A549 (cell line): ENCODE data around the gene ZBTB43. TPM values are rescaled to one million over a fixed set of nuclear protein-coding genes. Genes with fewer than 3 reads are reported as not detected.

Experiments
- ATAC-seq, 2 experiments: fragments of 200-7000 bp in 1 of 2; fragments of >200 bp in 1 of 2; cut with Nextera tagmentation in 1 of 2; cut with Tn5 transposase in 1 of 2; 3 replicates each; pipeline versions ENCODE4 v1.8.0 to v1.9.1; 2018 to 2020; ENCODE audit warnings: mild to moderate bottlenecking in 1 of 2, moderate library complexity in 1 of 2
- CTCF ChIA-PET: fragments of 300-600 bp; sonication (Branson Sonifier 250); formaldehyde crosslinking; extraction: SDS; loops from one replicate; lab custom pipeline; 2021; ENCODE audit warnings: antibody characterized with exemption, inconsistent platforms; lab: Yijun Ruan, JAX
- POLR2A ChIA-PET: fragments of 350-600 bp; formaldehyde crosslinking; extraction: SDS; loops from one replicate; lab custom pipeline; 2021; ENCODE audit warnings: antibody characterized with exemption, inconsistent platforms; lab: Yijun Ruan, JAX
- DNase-seq, 2 experiments: peaks; one replicate each; pipeline versions ENCODE4 v3.0.0 to v3.0.0-alpha.2; 2011 to 2016; ENCODE audit warnings: low read depth in 1 of 2, low spot score in 1 of 2
- FAIRE-seq: peaks from 2 replicates; lab custom pipeline; 2011; peaks lifted over from hg19 to GRCh38; lab: Jason Lieb, UNC
- H3K27ac ChIP-seq, 2 experiments: fragments of >200 bp; sonication (Bioruptor Twin); formaldehyde crosslinking; 3 replicates each; pipeline ENCODE4 v1.5.1; 2016 to 2017
- H3K4me1 ChIP-seq: fragments of >200 bp; sonication (Bioruptor Twin); formaldehyde crosslinking; 3 replicates; pipeline ENCODE4 v1.6.1; 2016
- H3K4me2 ChIP-seq: fragments of >200 bp; sonication (Bioruptor Twin); formaldehyde crosslinking; 3 replicates; pipeline ENCODE4 v1.6.1; 2016
- H3K4me3 ChIP-seq: fragments of >200 bp; sonication (Bioruptor Twin); formaldehyde crosslinking; 3 replicates; pipeline ENCODE4 v1.5.1; 2016
- H3K9me3 ChIP-seq: fragments of >200 bp; sonication (Bioruptor Twin); formaldehyde crosslinking; 3 replicates; pipeline ENCODE4 v1.6.1; 2016
- BCL3 ChIP-seq: fragments of >200 bp; sonication (Bioruptor Twin); formaldehyde crosslinking; IDR thresholded peaks from 3 replicates; pipeline ENCODE4 v1.6.1; 2016
- BHLHE40 ChIP-seq: IDR thresholded peaks from 2 replicates; pipeline ENCODE4 v1.6.1; 2012; ENCODE audit warnings: low read depth, low read length, inconsistent platforms
- E2F6 ChIP-seq: IDR thresholded peaks from 2 replicates; pipeline ENCODE4 v1.6.1; 2012; ENCODE audit warnings: low read depth, borderline replicate concordance
- EHF ChIP-seq: fragments of 250-450 bp; sonication (Bioruptor Pico); IDR thresholded peaks from 2 replicates; pipeline ENCODE4 v1.5.0; 2020; ENCODE audit warnings: mild to moderate bottlenecking
- EHMT2 ChIP-seq: fragments of 200-600 bp; sonication (generic); IDR thresholded peaks from 2 replicates; pipeline ENCODE4 v1.6.1; 2016; ENCODE audit warnings: antibody characterized with exemption, low read depth, mild to moderate bottlenecking, moderate library complexity
- EP300 ChIP-seq, 2 experiments: fragments of >200 bp; sonication (Bioruptor Twin); formaldehyde crosslinking; IDR thresholded peaks; 2 replicates in 1 of 2; 3 replicates in 1 of 2; pipeline ENCODE4 v1.6.1; 2016 to 2017
- FOSB ChIP-seq: fragments of 250-450 bp; sonication (Bioruptor Pico); IDR thresholded peaks from 2 replicates; pipeline ENCODE4 v1.5.0; 2020; ENCODE audit warnings: mild to moderate bottlenecking, moderate library complexity
- FOSL2 ChIP-seq, 2 experiments: fragments of 450-650 bp in 1 of 2; fragments of >200 bp in 1 of 2; sonication (Bioruptor Twin) in 1 of 2; formaldehyde crosslinking; IDR thresholded peaks; 2 replicates each; pipeline versions ENCODE4 v1.5.0 to v1.6.1; 2016 to 2020; ENCODE audit warnings: mild to moderate bottlenecking in 1 of 2, moderate library complexity in 1 of 2
- FOXS1 ChIP-seq: fragments of 250-450 bp; sonication (Bioruptor Pico); IDR thresholded peaks from 2 replicates; pipeline ENCODE4 v1.5.0; 2020; ENCODE audit warnings: mild to moderate bottlenecking, moderate library complexity
- HDAC2 ChIP-seq: fragments of 200-600 bp; sonication (generic); IDR thresholded peaks from 2 replicates; pipeline ENCODE4 v1.6.1; 2016
- HOXA7 ChIP-seq: fragments of 250-450 bp; sonication (Bioruptor Pico); IDR thresholded peaks from 2 replicates; pipeline ENCODE4 v1.5.0; 2020; ENCODE audit warnings: mild to moderate bottlenecking, moderate library complexity
- HOXB5 ChIP-seq: fragments of 250-450 bp; sonication (Bioruptor Pico); IDR thresholded peaks from 2 replicates; pipeline ENCODE4 v1.5.0; 2020; ENCODE audit warnings: mild to moderate bottlenecking, moderate library complexity
- JUN ChIP-seq, 2 experiments: fragments of >200 bp; sonication (Bioruptor Twin); formaldehyde crosslinking; IDR thresholded peaks; 2 replicates in 1 of 2; 3 replicates in 1 of 2; pipeline ENCODE4 v1.6.1; 2016 to 2017
- KDM1A ChIP-seq: fragments of 200-600 bp; sonication (generic); IDR thresholded peaks from 2 replicates; pipeline ENCODE4 v1.6.1; 2016; ENCODE audit warnings: low read depth, mild to moderate bottlenecking
- MAX ChIP-seq: IDR thresholded peaks from 2 replicates; pipeline ENCODE4 v1.6.1; 2012
- MYC ChIP-seq: IDR thresholded peaks from 2 replicates; pipeline ENCODE4 v1.6.1; 2012; ENCODE audit warnings: mild to moderate bottlenecking, inconsistent platforms, low read length, improper control_type of control experiment, borderline replicate concordance
- NFE2L2 ChIP-seq: fragments of 150-350 bp; conservative IDR thresholded peaks from 2 replicates; pipeline ENCODE4 v1.6.1; 2014; ENCODE audit warnings: low read length
- PBX3 ChIP-seq: IDR thresholded peaks from 2 replicates; pipeline ENCODE4 v1.6.1; 2012
- POLR2AphosphoS2 ChIP-seq: conservative IDR thresholded peaks from 2 replicates; pipeline ENCODE4 v1.6.1; 2012; ENCODE audit warnings: low read length, improper control_type of control experiment, inconsistent platforms
- RFX5 ChIP-seq: fragments of 450-650 bp; IDR thresholded peaks from 2 replicates; pipeline ENCODE4 v1.7.1; 2014; ENCODE audit warnings: antibody characterized with exemption, mild to moderate bottlenecking, moderate library complexity
- RNF2 ChIP-seq: fragments of 200-600 bp; sonication (generic); IDR thresholded peaks from 2 replicates; pipeline ENCODE4 v1.6.1; 2016; ENCODE audit warnings: low read depth, mild to moderate bottlenecking, antibody characterized with exemption, moderate library complexity, borderline replicate concordance
- SMC3 ChIP-seq: fragments of >200 bp; sonication (Bioruptor Twin); formaldehyde crosslinking; IDR thresholded peaks from 3 replicates; pipeline ENCODE4 v1.6.1; 2018; ENCODE audit warnings: inconsistent platforms
- SREBF2 ChIP-seq: fragments of 450-650 bp; IDR thresholded peaks from 2 replicates; pipeline ENCODE4 v1.6.1; 2014; ENCODE audit warnings: mild to moderate bottlenecking, moderate library complexity
- TFCP2L1 ChIP-seq: fragments of 250-450 bp; sonication (Bioruptor Pico); IDR thresholded peaks from 2 replicates; pipeline ENCODE4 v1.5.0; 2021; ENCODE audit warnings: mild to moderate bottlenecking
- TP53 ChIP-seq: fragments of 250-450 bp; sonication (Bioruptor Pico); IDR thresholded peaks from 2 replicates; pipeline ENCODE4 v1.5.0; 2021; ENCODE audit warnings: mild to moderate bottlenecking, moderate library complexity
- USF2 ChIP-seq: fragments of 450-650 bp; IDR thresholded peaks from 2 replicates; pipeline ENCODE4 v1.6.1; 2014; ENCODE audit warnings: antibody characterized with exemption
- ZC3H11A ChIP-seq: fragments of 450-650 bp; IDR thresholded peaks from 2 replicates; pipeline ENCODE4 v1.6.1; 2014; ENCODE audit warnings: antibody characterized with exemption, mild to moderate bottlenecking
- ZNF302 ChIP-seq: fragments of 250-450 bp; sonication (Bioruptor Pico); IDR thresholded peaks from 2 replicates; pipeline ENCODE4 v1.9.0; 2021; ENCODE audit warnings: inconsistent platforms, mild to moderate bottlenecking, moderate library complexity
- ZSCAN20 ChIP-seq: fragments of 250-450 bp; sonication (Bioruptor Pico); IDR thresholded peaks from 2 replicates; pipeline ENCODE4 v1.8.0; 2022; ENCODE audit warnings: mild to moderate bottlenecking, moderate library complexity
- WGBS: methylation state at CpG from one replicate; pipeline ENCODE4 v1.1.6; 2017; ENCODE audit errors: missing lambda C conversion rate; 5-methylcytosine and 5-hydroxymethylcytosine counted together
- polyA plus RNA-seq, 4 experiments: library from polyadenylated mRNA; depleted of rRNA in 3 of 4; stranded (reverse); fragments of >200 nt; fragmentation: RNase III in 1 of 4; extraction: RNeasy Plus Mini Kit Qiagen cat#74134 plus additional on column Dnase treatment in 1 of 4; gene quantifications; 2 replicates in 3 of 4; 3 replicates in 1 of 4; pipeline ENCODE4 v1.2.3, GENCODE V29; 2011 to 2017

Gene ZBTB43
- polyA plus RNA-seq, 2 of the 4 experiments (the other 2 are of a cell fraction): 7.7 to 11.7 TPM

- ChIA-PET CTCF (interaction anchor here (1.1 to 2.7 kb wide), 4 partner anchors 12 to 70 kb away, joined by 3 to 11 read pairs (median 6); no protein-coding TSS in a partner anchor), POLR2A (no interaction called here)
- TF ChIP-seq FOXS1: no peak
- TF ChIP-seq FOSB: no peak
- TF ChIP-seq POLR2AphosphoS2: no peak
- TF ChIP-seq E2F6: no peak
- TF ChIP-seq BHLHE40: no peak
- TF ChIP-seq EP300 (IDR thresholded peaks at IDR 0.05): no peak
- no peak for TF ChIP-seq SREBF2
- no peak for TF ChIP-seq HDAC2
- no peak for TF ChIP-seq ZSCAN20
- TF ChIP-seq SMC3: no peak
- no peak for TF ChIP-seq NFE2L2
- no peak for TF ChIP-seq TP53 (CRISPR knock-in tag)
- TF ChIP-seq ZC3H11A: no peak
- no peak for TF ChIP-seq USF2
- WGBS: 93% methylated on average over 9 of the region's 9 CpGs
- ATAC-seq (no peak), DNase-seq (no peak), FAIRE-seq (no peak)
- Histone ChIP-seq H3K4me2 (no peak overlapping the region), H3K9me3 (no peaks in the 10 kb centered on the region), H3K4me1 (no peaks in the 10 kb centered on the region), H3K27ac (no peak overlapping the region), H3K4me3 (no peak overlapping the region)
These were observed 27.6 kb downstream of the ZBTB43 start for GRCh38 chr9:126832440-126832839.

- DNase-seq (no peak), ATAC-seq (no peak), FAIRE-seq (no peak)
- Histone ChIP-seq H3K4me1 (no peaks in the 10 kb centered on the region), H3K4me3 (no peak overlapping the region), H3K4me2 (no peak overlapping the region), H3K27ac (no peak overlapping the region), H3K9me3 (no peaks in the 10 kb centered on the region)
- POLR2A ChIA-PET: no interaction called here
- 94% methylated on average over 24 of the region's 24 CpGs for WGBS
- TF ChIP-seq JUN (IDR thresholded peaks at IDR 0.05): no peak
- no peak for TF ChIP-seq MYC
- no peak for TF ChIP-seq EP300 (IDR thresholded peaks at IDR 0.05)
- TF ChIP-seq EHF (CRISPR knock-in tag): no peak
- no peak for TF ChIP-seq HOXA7 (CRISPR knock-in tag)
- TF ChIP-seq BCL3: no peak
- no peak for TF ChIP-seq NFE2L2
- no peak for TF ChIP-seq ZNF302
- TF ChIP-seq RFX5: no peak
- CTCF ChIA-PET: interaction anchor here (1.0 to 2.7 kb wide), 3 partner anchors 26 to 130 kb away, joined by 3 to 11 read pairs (median 3); no protein-coding TSS in a partner anchor
These were observed 28.2 kb downstream of the ZBTB43 start for GRCh38 chr9:126833020-126833419.

- POLR2A ChIA-PET: interaction anchor here (1.0 kb wide), 1 partner anchor 19 kb away, joined by 3 read pairs; no protein-coding TSS in a partner anchor
- H3K4me1 ChIP-seq: no peaks in the 10 kb centered on the region
- no peak overlapping the region for H3K27ac ChIP-seq
- WGBS: 86% methylated on average over 8 of the region's 8 CpGs
- DNase-seq (no peak), FAIRE-seq (no peak), ATAC-seq (no peak)
- TF ChIP-seq RNF2: no peak
- TF ChIP-seq TFCP2L1 (CRISPR knock-in tag): no peak
- no peak for TF ChIP-seq MYC
- no peak for TF ChIP-seq HOXA7 (CRISPR knock-in tag)
- TF ChIP-seq KDM1A: no peak
- no peak for TF ChIP-seq JUN (IDR thresholded peaks at IDR 0.05)
- TF ChIP-seq NFE2L2: no peak
- TF ChIP-seq FOSL2 (IDR thresholded peaks at IDR 0.05): no peak
- TF ChIP-seq FOSL2 (CRISPR knock-in tag; IDR thresholded peaks at IDR 0.05): no peak
- no peak for TF ChIP-seq USF2
- TF ChIP-seq MAX: no peak
- no peak for TF ChIP-seq E2F6
- no peak for TF ChIP-seq EHMT2
- TF ChIP-seq ZNF302: no peak
- no peak for TF ChIP-seq PBX3
- TF ChIP-seq HOXB5 (CRISPR knock-in tag): no peak
- no peak overlapping the region for H3K4me2 ChIP-seq
- H3K9me3 ChIP-seq: no peaks in the 10 kb centered on the region
- CTCF ChIA-PET: interaction anchor here (0.6 to 2.7 kb wide), 6 partner anchors 25 to 333 kb away, joined by 3 to 11 read pairs (median 3); no protein-coding TSS in a partner anchor
- H3K4me3 ChIP-seq: no peak overlapping the region
These were observed 29.0 kb downstream of the ZBTB43 start for GRCh38 chr9:126833710-126834345.
